ENCODE results near the gene CAMLG. TPM values are rescaled to one million over a fixed set of nuclear protein-coding genes. Genes with fewer than 3 reads are reported as not detected.

Gene CAMLG
- total and polyA plus RNA-seq, 2 of the 13 experiments (the other 11 are each of a cell fraction or from before 2014, with no cell fraction given): 14.2 to 19.8 TPM

- TF ChIP-seq ZBTB25 (CRISPR knock-in tag; IDR thresholded peaks at IDR 0.05) (peak; percentile 74; the same call in 1 of the 2 replicates), TRIM22 (IDR thresholded peaks at IDR 0.05) (no peak), PRMT3 (CRISPR knock-in tag; IDR thresholded peaks at IDR 0.05; ENCODE audit: borderline replicate concordance, low read depth) (no peak), GABPA (IDR thresholded peaks at IDR 0.05; ENCODE audit: low read depth, low read length) (peak; percentile 46; the same call in 1 of the 2 replicates), GABPA (CRISPR knock-in tag; IDR thresholded peaks at IDR 0.05; ENCODE audit: low read depth) (peak; percentile 85), TCF12 (IDR thresholded peaks at IDR 0.05) (no peak), TCF12 (CRISPR knock-in tag; IDR thresholded peaks at IDR 0.05) (0 out of 2 replicates have a peak, but pooled peaks have one; percentile 63), ATAD3A (CRISPR knock-in tag; IDR thresholded peaks at IDR 0.05) (no peak), NR2F6 (IDR thresholded peaks at IDR 0.05) (no peak), NR2F6 (CRISPR knock-in tag; IDR thresholded peaks at IDR 0.05) (peak; percentile 79), ZXDC (CRISPR knock-in tag; IDR thresholded peaks at IDR 0.05) (peak; percentile 72; the same call in 1 of the 2 replicates), PBX2 (CRISPR knock-in tag; IDR thresholded peaks at IDR 0.05) (no peak), MLX (CRISPR knock-in tag; IDR thresholded peaks at IDR 0.05) (peak; percentile 82), RFXAP (CRISPR knock-in tag; IDR thresholded peaks at IDR 0.05; ENCODE audit: borderline replicate concordance) (peak; percentile 82; the same call in 1 of the 2 replicates), EZH2 (conservative IDR thresholded peaks at IDR 0.05; ENCODE audit: low read depth, low read length) (no peak), LCORL (IDR thresholded peaks at IDR 0.05) (no peak), LCORL (CRISPR knock-in tag; IDR thresholded peaks at IDR 0.05) (peak; percentile 89), ZMYM4 (CRISPR knock-in tag; IDR thresholded peaks at IDR 0.05) (peak; percentile 98), MXD1 (CRISPR knock-in tag; IDR thresholded peaks at IDR 0.05) (peak; percentile 90), SIX4 (CRISPR knock-in tag; IDR thresholded peaks at IDR 0.05) (peak; percentile 77), KDM6A (CRISPR knock-in tag; IDR thresholded peaks at IDR 0.05; ENCODE audit: low read depth) (no peak), PHF5A (CRISPR knock-in tag; IDR thresholded peaks at IDR 0.05; ENCODE audit: low read depth, unreplicated experiment) (peak; percentile 91), ZNF235 (CRISPR knock-in tag; IDR thresholded peaks at IDR 0.05; ENCODE audit: borderline replicate concordance) (peak; percentile 94; the same call in 1 of the 2 replicates), REPIN1 (CRISPR knock-in tag; IDR thresholded peaks at IDR 0.05; ENCODE audit: borderline replicate concordance, low read depth) (peak; percentile 96), ZNF10 (CRISPR knock-in tag; IDR thresholded peaks at IDR 0.05; ENCODE audit: borderline replicate concordance, low read depth) (no peak)
Observed at GRCh38 chr5:134738133-134738962, at the start of gene CAMLG (continued).
